Type B pancreatic cell (in vitro differentiated cells): ENCODE measurements around the gene OR13D1. TPM values are rescaled to one million over a fixed set of nuclear protein-coding genes. Genes with fewer than 3 reads are reported as not detected.
"Not testable (repeated sequence)": the region's sequence is repeated elsewhere in the genome, so short reads cannot be mapped to it uniquely, and the experiment has no call there.

Source experiments
- DNase-seq: peaks from one replicate; pipeline ENCODE4 v3.0.0; 2021; ENCODE audit warnings: mixed read lengths; ENCODE audit not compliant: unreplicated experiment; ENCODE audit errors: extremely low spot score
- H3K27ac Mint-ChIP-seq: 2 replicates; pipeline ENCODE4 v1.8.0; 2021; ENCODE audit warnings: mild to moderate bottlenecking, mixed read lengths
- H3K27me3 Mint-ChIP-seq: 2 replicates; pipeline ENCODE4 v1.8.0; 2021; ENCODE audit warnings: mixed read lengths
- H3K36me3 Mint-ChIP-seq: 2 replicates; pipeline ENCODE4 v1.8.0; 2021; ENCODE audit warnings: mixed read lengths
- H3K4me1 Mint-ChIP-seq: one replicate; pipeline ENCODE4 v1.8.0; 2021; ENCODE audit warnings: mixed read lengths; ENCODE audit not compliant: unreplicated experiment
- H3K4me3 Mint-ChIP-seq: 2 replicates; pipeline ENCODE4 v1.8.0; 2021; ENCODE audit warnings: mild to moderate bottlenecking, mixed read lengths
- H3K9me3 Mint-ChIP-seq: 2 replicates; pipeline ENCODE4 v1.8.0; 2021; ENCODE audit warnings: mixed read lengths
- total RNA-seq: library from RNA; stranded (reverse); gene quantifications from 2 replicates; pipeline ENCODE4 v1.2.1, GENCODE V29; 2021; ENCODE audit warnings: low replicate concordance
- TF ChIP-seq, protein P1 (sequence below): fragments of 200-600 bp; sonication (generic); conservative IDR thresholded peaks from 2 replicates; pipeline ENCODE4 v1.5.0; 2021; ENCODE audit warnings: antibody characterized with exemption, mild to moderate bottlenecking

Gene OR13D1
- total RNA-seq, 1 donor from 2014 or later, result not detected

DNA sequence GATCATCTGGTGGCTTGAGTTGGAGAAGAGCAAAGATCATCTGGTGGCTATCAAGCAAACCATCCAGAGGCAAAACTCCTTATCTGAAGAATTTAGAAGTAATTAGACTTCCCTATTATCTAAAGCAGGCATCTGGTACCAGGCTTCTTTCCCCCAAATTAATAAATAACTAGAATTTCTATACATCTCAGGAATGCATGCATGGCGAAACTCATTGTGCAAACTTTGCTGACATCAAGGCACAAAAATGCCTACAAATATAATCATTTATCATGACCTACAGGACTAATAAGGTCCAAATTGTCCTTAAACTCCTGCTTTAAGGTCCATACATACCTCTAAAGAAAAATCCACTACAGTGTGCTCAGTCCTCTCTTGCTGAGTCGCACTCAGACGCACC, 6.0 kb downstream of the OR13D1 start:
- no peaks in the 10 kb centered on the region for H3K4me1 Mint-ChIP-seq
- no peaks in the 10 kb centered on the region for H3K9me3 Mint-ChIP-seq
- TF ChIP-seq, protein P1, sequence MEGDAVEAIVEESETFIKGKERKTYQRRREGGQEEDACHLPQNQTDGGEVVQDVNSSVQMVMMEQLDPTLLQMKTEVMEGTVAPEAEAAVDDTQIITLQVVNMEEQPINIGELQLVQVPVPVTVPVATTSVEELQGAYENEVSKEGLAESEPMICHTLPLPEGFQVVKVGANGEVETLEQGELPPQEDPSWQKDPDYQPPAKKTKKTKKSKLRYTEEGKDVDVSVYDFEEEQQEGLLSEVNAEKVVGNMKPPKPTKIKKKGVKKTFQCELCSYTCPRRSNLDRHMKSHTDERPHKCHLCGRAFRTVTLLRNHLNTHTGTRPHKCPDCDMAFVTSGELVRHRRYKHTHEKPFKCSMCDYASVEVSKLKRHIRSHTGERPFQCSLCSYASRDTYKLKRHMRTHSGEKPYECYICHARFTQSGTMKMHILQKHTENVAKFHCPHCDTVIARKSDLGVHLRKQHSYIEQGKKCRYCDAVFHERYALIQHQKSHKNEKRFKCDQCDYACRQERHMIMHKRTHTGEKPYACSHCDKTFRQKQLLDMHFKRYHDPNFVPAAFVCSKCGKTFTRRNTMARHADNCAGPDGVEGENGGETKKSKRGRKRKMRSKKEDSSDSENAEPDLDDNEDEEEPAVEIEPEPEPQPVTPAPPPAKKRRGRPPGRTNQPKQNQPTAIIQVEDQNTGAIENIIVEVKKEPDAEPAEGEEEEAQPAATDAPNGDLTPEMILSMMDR, result no peak
- no peaks in the 10 kb centered on the region for H3K27me3 Mint-ChIP-seq
- no peak for DNase-seq
- no peaks in the 10 kb centered on the region for H3K36me3 Mint-ChIP-seq
- no peak overlapping the region for H3K4me3 Mint-ChIP-seq
- no peak overlapping the region for H3K27ac Mint-ChIP-seq

DNA sequence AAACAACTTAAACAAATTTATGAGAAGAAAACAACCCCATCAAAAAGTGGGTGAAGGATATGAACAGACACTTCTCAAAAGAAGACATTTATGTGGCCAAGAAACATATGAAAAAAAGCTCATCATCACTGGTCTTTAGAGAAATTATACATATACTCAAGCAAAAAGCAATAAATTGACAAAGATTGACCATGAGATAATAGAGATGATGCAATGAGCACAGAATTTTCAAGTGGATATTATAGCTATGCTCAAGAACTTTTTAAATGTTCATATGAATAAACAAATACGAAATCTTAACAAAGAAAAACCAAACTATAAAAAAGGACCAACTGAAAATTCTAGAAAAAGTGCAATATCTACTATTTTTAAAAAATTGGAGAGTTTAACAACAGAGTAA, 14.4 kb downstream of the OR13D1 start:
- H3K27me3 Mint-ChIP-seq, H3K27ac Mint-ChIP-seq, H3K4me1 Mint-ChIP-seq, DNase-seq, H3K9me3 Mint-ChIP-seq, H3K36me3 Mint-ChIP-seq, H3K4me3 Mint-ChIP-seq: not testable (repeated sequence)

DNA sequence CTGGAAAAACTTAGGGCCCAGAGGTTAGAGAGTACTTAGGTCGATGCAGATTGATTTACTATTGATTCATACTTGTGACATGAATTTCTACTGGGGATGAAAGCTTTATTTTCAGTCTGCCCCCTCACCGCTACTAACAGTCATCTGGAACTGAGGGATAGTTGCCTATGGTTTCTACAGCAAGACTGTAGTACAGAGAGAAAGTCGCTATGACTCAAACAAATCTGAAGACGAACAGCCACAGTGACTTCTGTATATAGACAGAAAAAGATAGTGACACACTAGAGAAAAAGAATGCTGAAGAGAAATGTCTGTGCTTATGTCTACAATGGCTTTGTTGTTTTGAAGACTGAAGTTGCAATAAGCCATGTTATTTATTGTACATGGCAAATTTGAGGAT, 17.3 kb downstream of the OR13D1 start:
- DNase-seq, result no peak
- no peaks in the 10 kb centered on the region for H3K9me3 Mint-ChIP-seq
- H3K4me3 Mint-ChIP-seq, result no peak overlapping the region
- H3K27me3 Mint-ChIP-seq, result peaks cover 3% of the 10 kb centered on the region
- H3K27ac Mint-ChIP-seq, result no peak overlapping the region
- TF ChIP-seq, protein P1, result no peak
- H3K4me1 Mint-ChIP-seq, result no peaks in the 10 kb centered on the region
- no peaks in the 10 kb centered on the region for H3K36me3 Mint-ChIP-seq

DNA sequence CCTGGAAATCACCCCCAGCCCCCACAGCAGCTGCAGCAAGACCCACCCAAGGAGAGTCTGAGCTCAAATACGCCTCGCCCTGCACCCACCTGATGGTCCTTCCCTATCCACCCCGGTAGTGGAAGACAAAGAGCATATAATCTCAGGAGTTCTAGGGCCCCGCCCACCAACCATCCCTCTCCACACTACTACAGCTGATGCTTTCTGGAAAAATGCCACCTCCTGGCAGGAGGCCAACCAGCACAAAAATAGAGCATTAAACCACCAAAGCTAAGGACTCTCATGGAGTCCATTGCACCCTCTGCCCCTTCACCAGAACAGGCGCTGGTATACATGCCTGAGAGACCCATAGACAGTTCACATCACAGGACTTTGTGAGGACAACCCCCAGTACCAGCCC, 30.7 kb downstream of the OR13D1 start:
- Mint-ChIP-seq H3K27ac (no peak overlapping the region), H3K4me3 (no peak overlapping the region), H3K36me3 (no peaks in the 10 kb centered on the region), H3K9me3 (no peaks in the 10 kb centered on the region), H3K27me3 (peaks cover 1% of the 10 kb centered on the region), H3K4me1 (no peaks in the 10 kb centered on the region)
- DNase-seq, result no peak
- TF ChIP-seq, protein P1, result no peak

DNA sequence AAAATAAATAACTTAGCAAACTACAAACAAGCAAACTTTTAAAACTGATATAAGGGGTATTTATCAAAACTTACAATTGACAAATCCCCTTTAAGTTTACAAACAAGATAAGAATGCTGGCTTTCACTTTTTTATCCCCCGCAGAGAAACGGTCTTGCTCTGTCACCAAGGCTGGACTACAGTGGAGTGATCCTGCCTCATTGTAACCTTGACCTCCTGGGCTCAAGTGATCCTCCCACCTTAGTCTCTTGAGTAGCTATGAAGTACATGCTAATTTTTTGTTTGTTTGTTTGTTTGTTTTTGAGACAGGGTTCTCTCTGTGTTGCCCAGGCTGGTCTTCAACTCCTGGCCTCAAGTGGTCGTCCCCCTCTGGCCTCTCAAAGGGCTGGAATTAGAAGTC, 44.1 kb downstream of the OR13D1 start:
- Mint-ChIP-seq H3K4me3 (no peak overlapping the region), H3K27ac (no peak overlapping the region), H3K27me3 (no peaks in the 10 kb centered on the region), H3K4me1 (peaks cover 4% of the 10 kb centered on the region), H3K9me3 (no peaks in the 10 kb centered on the region), H3K36me3 (no peaks in the 10 kb centered on the region)
- TF ChIP-seq, protein P1, result no peak
- no peak for DNase-seq

DNA sequence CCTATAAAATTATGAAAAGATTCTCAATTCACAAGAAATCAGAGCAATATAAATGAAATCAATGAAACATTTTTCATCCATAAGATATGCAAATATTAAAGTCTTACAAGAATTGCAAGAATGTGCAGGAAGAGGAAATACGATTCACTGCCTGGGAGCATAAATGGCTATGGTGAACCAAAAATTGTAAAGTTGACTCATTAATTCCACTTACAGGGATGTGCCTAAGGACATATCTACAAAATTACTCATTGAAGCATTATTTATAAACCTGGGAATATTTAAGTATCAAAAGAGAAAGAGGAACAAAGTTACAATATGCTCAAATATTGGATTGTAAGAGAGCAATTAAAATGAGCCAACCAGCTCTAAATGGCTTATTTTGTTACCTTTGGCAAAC, 46.3 kb downstream of the OR13D1 start:
- TF ChIP-seq, protein P1, result no peak
- Mint-ChIP-seq H3K4me1 (peaks cover 4% of the 10 kb centered on the region), H3K9me3 (no peaks in the 10 kb centered on the region), H3K36me3 (no peaks in the 10 kb centered on the region), H3K27me3 (no peaks in the 10 kb centered on the region), H3K27ac (no peak overlapping the region), H3K4me3 (no peak overlapping the region)
- DNase-seq, result no peak
